NCI-H2196 (cell line): ENCODE data around the gene ENKUR.
A peak's percentile ranks its signal among the peaks of the same experiment; 100 is the strongest.

Source experiments
- DNase-seq: peaks from one replicate; lab custom pipeline; 2025; ENCODE audit not compliant: unreplicated experiment; lab: John Stamatoyannopoulos, UW

The ENKUR gene

DNA sequence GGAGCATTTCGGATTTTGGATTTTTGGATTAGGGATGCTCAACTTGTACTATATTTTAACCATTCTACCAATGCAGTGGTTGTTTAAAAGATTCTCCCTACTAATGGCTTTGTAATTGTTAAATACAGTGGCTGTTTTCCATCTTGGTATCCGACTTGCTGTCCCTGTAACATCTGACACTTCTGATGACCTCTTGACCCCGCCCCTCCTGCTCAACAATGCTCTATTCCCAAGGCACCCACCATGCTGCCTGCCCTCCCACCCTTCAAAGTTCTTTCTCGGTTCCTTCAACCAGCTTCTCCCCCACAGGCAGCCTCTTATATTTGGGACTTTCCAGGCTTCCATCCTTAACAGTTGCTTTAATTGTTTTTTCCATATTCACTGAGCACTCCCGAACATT is 65.5 kb downstream of the ENKUR start:
- DNase-seq: no peak

DNA sequence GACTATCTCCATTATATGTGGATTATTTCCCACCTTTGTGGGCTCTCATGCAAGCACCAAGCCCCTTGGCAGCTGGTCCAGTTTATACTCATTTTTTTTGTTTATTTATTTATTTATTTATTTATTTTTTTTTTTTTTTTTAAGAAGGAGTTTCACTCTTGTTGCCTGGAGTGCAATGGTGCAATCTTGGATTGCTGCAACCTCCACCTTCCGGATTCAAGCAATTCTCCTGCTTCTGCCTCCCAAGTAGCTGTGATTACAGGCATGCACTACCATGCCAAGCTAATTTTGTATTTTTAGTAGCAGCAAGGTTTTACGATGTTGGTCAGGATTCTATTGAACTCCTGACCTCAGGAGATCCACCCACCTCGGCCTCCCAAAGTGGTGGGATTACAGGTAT is 66.3 kb downstream of the ENKUR start:
- DNase-seq: no peak

GRCh38 chr10:24947304-24948097 is 68.5 kb downstream of the ENKUR start:
- DNase-seq: no peak

GRCh38 chr10:24944512-24945255 is 71.3 kb downstream of the ENKUR start:
- no peak for DNase-seq

- DNase-seq: no peak
These were observed 77.4 kb downstream of the ENKUR start for GRCh38 chr10:24938525-24938924.

GRCh38 chr10:24938076-24938475 is 77.9 kb downstream of the ENKUR start:
- DNase-seq: no peak

GRCh38 chr10:24935504-24936292 is 80.3 kb downstream of the ENKUR start:
- DNase-seq: peak; percentile 5
